Ascending aorta (tissue), 2 donors: ENCODE data around the gene CTBP1. TPM values are rescaled to one million over a fixed set of nuclear protein-coding genes. Genes with fewer than 3 reads are reported as not detected.
A peak's percentile ranks its signal among the peaks of the same experiment; 100 is the strongest.

Experiments
- DNase-seq, 2 donors: peaks; one replicate each; pipeline ENCODE4 v3.0.0-alpha.2; 2019; ENCODE audit warnings: low spot score in 2 of 2
- H3K27ac ChIP-seq, 2 donors: fragments of 200-600 bp; sonication (generic); one replicate each; pipeline ENCODE4 v1.5.1; 2016 to 2017; ENCODE audit warnings: mild to moderate bottlenecking in 1 of 2
- H3K27me3 ChIP-seq: fragments of 200-600 bp; sonication (generic); one replicate; pipeline ENCODE4 v1.5.1; 2017
- H3K36me3 ChIP-seq, 2 donors: fragments of 200-600 bp; sonication (generic); one replicate each; pipeline ENCODE4 v1.5.1; 2016
- H3K4me1 ChIP-seq, 2 donors: fragments of 200-600 bp; sonication (generic); one replicate each; pipeline ENCODE4 v1.5.1; 2016 to 2017; ENCODE audit warnings: mild to moderate bottlenecking in 1 of 2
- H3K4me3 ChIP-seq, 2 donors: fragments of 200-600 bp; sonication (generic); one replicate each; pipeline ENCODE4 v1.5.1; 2016 to 2017; ENCODE audit warnings: mild to moderate bottlenecking in 1 of 2
- H3K9me3 ChIP-seq, 2 donors: fragments of 200-600 bp; sonication (generic); one replicate each; pipeline ENCODE4 v1.5.1; 2016
- CTCF ChIP-seq, 3 experiments: fragments of 200-600 bp in 2 of 3; fragments of 450-650 bp in 1 of 3; sonication (generic) in 2 of 3; IDR thresholded peaks; one replicate each; pipeline ENCODE4 v1.5.1; 2016 to 2019; ENCODE audit warnings: antibody characterized with exemption in 3 of 3, mild to moderate bottlenecking in 1 of 3, moderate library complexity in 1 of 3
- intact Hi-C: fragments of 100-400 bp; cut with DNase I; formaldehyde crosslinking; loops from one replicate; pipeline ENCODE4 v1.15.1; 2023
- total RNA-seq: library from RNA; depleted of rRNA; stranded (reverse); fragments of >200 nt; gene quantifications from one replicate; pipeline ENCODE4 v1.1.0, GENCODE V29; 2016

CTBP1 gene
- total RNA-seq, 1 donor from 2014 or later, result 273 TPM

- no peak for TF ChIP-seq CTCF (IDR thresholded peaks at IDR 0.05)
- no peak for DNase-seq
Observed at GRCh38 chr4:1176398-1177273, 72.3 kb downstream of the CTBP1 start.

GRCh38 chr4:1175635-1176229 lies 73.2 kb downstream of the CTBP1 start:
- Histone ChIP-seq H3K27me3 (peaks cover 18% of the 10 kb centered on the region), H3K36me3 (no peaks in the 10 kb centered on the region), H3K4me3 (no peak overlapping the region), H3K4me1 (peaks cover 8 to 12% of the 10 kb centered on the region in 2 donors), H3K27ac (no peak overlapping the region), H3K9me3 (no peaks in the 10 kb centered on the region)
- intact Hi-C loops, result no loop called here
- no peak for DNase-seq
- no peak for TF ChIP-seq CTCF (IDR thresholded peaks at IDR 0.05)

More at GRCh38 chr4:1176398-1177273, 72.3 kb downstream of the CTBP1 start:
- H3K4me1 ChIP-seq, result peaks cover 1 to 3% of the 10 kb centered on the region in 2 donors
- no peaks in the 10 kb centered on the region for H3K9me3 ChIP-seq
- H3K27me3 ChIP-seq, result peaks cover 9% of the 10 kb centered on the region
- no peak overlapping the region for H3K4me3 ChIP-seq
- intact Hi-C loops, result no loop called here
- H3K36me3 ChIP-seq, result no peaks in the 10 kb centered on the region
- H3K27ac ChIP-seq, result no peak overlapping the region

GRCh38 chr4:1174941-1175634 lies 73.8 kb downstream of the CTBP1 start:
- no peaks in the 10 kb centered on the region for H3K9me3 ChIP-seq
- intact Hi-C loops, result no loop called here
- no peak for DNase-seq
- peaks cover 8 to 12% of the 10 kb centered on the region in 2 donors for H3K4me1 ChIP-seq
- no peak overlapping the region for H3K4me3 ChIP-seq
- no peak for TF ChIP-seq CTCF (IDR thresholded peaks at IDR 0.05)
- no peak overlapping the region for H3K27ac ChIP-seq
- H3K27me3 ChIP-seq, result peaks cover 22% of the 10 kb centered on the region
- no peaks in the 10 kb centered on the region for H3K36me3 ChIP-seq

GRCh38 chr4:1172971-1173757 lies 75.8 kb downstream of the CTBP1 start:
- Histone ChIP-seq H3K4me3 (no peak overlapping the region), H3K36me3 (no peaks in the 10 kb centered on the region), H3K27ac (no peak overlapping the region), H3K9me3 (no peaks in the 10 kb centered on the region), H3K27me3 (peaks cover 22% of the 10 kb centered on the region), H3K4me1 (peaks cover 8 to 12% of the 10 kb centered on the region in 2 donors)
- no peak for DNase-seq
- no peak for TF ChIP-seq CTCF (IDR thresholded peaks at IDR 0.05)
- intact Hi-C loops, result no loop called here

GRCh38 chr4:1172228-1172851 lies 76.6 kb downstream of the CTBP1 start, which contains the start of gene SPON2:
TSS of gene SPON2 (minus strand) at chr4:1172583.
- no peak for DNase-seq
- intact Hi-C loops, result no loop called here
- H3K4me1 ChIP-seq, result peaks cover 8 to 15% of the 10 kb centered on the region in 2 donors

More at GRCh38 chr4:1172228-1172851, 76.6 kb downstream of the CTBP1 start, which contains the start of gene SPON2:
- no peaks in the 10 kb centered on the region for H3K9me3 ChIP-seq
- H3K27me3 ChIP-seq, result peaks cover 22% of the 10 kb centered on the region
- H3K4me3 ChIP-seq, result peak within 1 kb of the TSS; percentile 55 to 56
- no peak within 1 kb of the TSS for H3K27ac ChIP-seq
- no peak for TF ChIP-seq CTCF (IDR thresholded peaks at IDR 0.05)
- H3K36me3 ChIP-seq, result no peaks in the 10 kb centered on the region
